Pons (tissue), 1 donor: ENCODE results near the gene PSEN2.
"Not testable (repeated sequence)": the region's sequence is repeated elsewhere in the genome, so short reads cannot be mapped to it uniquely, and the experiment has no call there.

Experiments
- DNase-seq: peaks from one replicate; pipeline ENCODE4 v3.0.0-alpha.2; 2016; ENCODE audit warnings: low spot score

Gene PSEN2

DNA sequence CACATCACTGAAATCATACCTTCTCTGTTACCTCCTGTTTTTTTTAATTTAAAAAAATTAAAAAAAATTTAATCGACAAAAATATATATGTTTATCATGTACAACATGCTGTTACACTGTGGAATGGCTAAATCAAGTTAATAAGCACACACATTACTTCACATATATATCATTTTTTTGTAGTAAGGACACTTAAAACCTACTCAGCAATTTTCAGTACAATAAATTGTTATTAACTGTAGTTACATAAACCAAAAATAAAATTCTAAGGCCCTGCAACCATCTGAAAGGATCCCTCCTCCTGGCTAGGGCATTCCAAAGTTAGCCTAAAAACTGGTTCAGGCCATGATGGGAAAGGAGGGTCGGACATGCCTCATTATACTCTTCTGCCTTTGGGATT, 46.1 kb downstream of the PSEN2 start:
- no peak for DNase-seq

DNA sequence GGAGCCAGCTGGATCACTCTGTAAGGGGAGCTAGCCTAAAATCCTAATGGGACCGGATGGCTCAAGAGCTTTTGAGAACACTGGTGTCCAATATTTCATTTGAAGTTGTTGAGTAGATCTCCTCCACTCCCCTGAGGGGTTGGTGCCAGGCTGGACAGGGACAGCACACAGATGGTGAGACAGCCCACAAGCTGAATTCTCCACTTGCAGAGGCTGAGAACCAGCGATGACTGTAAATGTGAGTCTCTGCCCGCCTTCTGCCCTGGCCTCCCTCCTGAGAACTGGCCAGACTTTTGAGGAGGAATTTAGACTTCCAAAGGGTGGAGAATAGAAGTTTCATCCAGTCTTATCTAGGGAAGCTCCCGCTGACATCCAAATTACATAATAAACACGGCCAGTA, 49.2 kb downstream of the PSEN2 start:
- DNase-seq: no peak

DNA sequence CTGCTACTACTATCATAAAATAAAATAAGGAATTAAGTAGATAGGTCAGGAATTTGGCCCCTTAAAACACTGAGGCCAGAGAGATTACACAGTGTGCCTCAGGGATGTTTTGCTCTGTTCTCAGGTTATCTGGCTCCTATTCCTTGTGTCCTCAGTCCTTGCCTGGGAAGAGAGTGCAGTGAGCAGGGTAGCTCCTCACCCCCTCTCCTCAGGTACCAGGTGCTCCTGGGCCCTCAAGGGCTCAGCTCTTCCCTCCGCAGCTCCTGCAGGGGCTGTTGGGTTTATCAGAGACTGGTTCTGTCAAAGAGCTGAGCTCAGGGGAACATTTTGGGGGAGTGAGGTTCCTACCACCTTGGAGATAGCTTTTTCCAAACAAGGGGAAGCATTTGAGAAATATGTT, 49.6 kb downstream of the PSEN2 start:
- DNase-seq: no peak

DNA sequence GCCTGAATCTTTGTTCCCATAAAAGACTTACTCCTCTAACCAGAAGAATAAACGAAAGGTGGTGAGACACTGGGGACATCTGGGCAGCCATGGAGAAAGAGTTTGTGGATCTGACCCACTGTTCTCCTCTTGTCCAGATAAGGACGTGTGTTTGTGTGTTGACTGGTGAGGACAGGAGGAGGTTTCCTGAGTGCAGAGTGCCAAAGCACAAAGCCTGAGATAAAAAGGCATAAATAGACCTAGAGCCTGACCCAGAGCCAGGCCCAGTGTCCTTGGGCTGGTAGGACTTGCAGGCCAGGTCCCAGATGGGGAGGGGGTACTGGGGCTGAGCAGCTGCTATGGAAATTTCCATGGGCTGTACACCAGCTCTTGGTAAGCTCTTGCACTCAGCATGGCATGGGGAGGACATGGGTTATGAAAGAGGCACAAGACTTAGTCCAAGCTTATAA, 50.1 kb downstream of the PSEN2 start:
- no peak for DNase-seq

DNA sequence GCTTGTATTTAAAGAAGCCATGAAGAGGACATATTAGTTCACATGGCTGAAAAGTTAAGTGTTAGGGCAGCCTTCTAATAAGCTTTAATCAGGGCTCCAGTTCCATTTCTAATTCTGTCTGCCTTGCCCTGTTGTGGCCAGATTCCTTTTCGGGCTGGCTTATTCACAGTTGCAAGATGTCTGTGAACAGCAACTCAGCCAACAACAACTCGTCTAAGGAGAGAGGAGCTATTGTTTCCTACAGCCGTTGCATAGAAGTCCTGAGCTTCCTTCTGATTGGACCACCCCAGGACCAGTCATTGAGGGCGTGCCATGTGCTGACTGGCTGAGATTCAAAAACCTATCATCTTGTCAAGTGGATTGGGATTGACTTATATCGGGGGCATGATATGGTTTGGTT, 51.1 kb downstream of the PSEN2 start:
- no peak for DNase-seq

DNA sequence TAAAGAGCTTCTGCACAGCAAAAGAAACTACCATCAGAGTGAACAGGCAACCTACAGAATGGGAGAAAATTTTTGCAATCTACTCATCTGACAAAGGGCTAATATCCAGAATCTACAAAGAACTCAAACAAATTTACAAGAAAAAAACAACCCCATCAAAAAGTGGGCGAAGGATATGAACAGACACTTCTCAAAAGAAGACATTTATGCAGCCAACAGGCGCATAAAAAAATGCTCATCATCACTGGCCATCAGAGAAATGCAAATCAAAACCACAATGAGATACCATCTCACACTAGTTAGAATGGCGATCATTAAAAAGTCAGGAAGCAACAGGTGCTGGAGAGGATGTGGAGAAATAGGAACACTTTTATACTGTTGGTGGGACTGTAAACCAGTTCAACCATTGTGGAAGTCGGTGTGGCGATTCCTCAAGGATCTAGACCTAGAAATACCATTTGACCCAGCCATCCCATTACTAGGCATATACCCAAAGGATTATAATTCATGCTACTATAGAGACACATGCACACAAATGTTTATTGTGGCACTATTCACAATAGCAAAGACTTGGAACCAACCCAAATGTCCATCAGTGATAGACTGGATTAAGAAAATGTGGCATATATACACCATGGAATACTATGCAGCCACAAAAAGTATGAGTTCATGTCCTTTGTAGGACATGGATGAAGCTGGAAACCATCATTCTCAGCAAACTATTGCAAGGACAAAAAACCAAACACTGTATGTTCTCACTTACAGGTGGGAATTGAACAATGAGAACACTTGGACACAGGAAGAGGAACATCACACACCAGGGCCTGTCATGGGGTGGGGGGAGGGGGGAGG, 59.1 kb downstream of the PSEN2 start:
- DNase-seq: not testable (repeated sequence)

DNA sequence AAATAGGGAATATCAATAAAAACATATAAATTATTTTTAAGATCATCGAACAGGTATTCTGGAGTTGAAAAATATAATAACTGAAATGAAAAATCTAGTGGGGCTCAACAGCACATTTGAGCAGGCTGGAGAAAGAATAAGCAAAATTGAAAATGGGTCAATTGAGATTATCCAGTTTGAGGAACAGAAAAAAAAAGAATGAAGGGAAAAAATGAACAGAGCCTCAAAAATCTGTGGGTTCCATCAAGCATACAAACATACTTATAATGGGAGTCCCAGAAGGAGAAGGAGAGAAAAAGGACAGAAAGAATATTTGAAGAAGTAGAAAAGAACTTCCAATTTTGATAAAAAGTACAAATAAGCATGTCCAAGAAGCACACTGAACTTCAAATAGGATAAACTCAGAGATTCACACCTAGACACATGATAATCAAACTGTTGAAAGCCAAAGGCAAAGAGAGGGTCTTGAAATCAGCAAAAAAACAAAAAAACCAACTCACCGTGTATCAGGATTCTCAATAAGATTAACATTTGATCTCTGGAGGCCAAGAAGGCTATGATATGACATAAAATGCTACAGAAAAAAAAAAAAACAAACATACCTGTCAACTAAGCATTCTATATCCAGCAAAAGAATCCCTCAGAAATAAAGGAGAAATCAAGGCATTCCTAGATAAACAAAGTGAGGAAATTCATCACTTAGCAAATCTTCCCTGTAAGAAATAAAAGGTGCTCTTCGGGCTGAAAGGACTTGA, 64.2 kb downstream of the PSEN2 start:
- no peak for DNase-seq

DNA sequence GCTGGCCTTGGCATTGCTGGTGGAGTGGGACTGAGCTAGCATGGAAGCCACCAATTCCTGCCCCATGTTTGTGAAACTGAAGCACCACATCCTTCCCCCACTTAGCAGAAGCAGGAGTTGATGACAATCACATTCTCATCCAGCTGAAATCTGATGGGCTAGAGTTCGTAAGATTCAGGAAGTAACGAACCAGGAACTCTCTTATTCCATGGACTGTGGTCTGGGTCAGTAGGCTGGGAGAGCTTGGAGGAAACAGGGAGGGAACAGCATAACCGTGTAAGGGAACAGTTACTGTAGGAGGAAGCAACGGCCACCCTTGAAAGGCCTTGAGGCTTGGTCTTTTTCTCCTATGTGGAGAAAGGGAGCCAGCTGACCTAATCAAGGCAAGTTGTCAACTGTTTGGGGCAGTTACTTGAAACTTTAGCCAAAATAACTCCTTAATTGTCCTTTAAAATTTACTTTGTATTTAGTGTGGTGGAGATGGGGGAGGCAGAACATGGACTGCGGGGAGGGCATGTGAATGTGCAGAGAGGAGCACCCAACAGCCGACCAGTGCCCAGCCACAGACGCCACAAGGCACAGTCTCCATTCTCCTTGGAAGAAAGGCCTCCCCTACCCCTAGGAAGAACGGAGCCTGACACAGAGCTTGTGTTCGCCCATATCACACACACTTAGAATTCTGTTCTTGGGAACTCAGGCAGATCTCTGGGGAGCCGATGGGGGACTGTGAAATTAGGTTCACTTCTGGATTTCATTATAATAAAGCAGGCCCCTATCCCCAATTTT, 67.7 kb downstream of the PSEN2 start:
- no peak for DNase-seq

DNA sequence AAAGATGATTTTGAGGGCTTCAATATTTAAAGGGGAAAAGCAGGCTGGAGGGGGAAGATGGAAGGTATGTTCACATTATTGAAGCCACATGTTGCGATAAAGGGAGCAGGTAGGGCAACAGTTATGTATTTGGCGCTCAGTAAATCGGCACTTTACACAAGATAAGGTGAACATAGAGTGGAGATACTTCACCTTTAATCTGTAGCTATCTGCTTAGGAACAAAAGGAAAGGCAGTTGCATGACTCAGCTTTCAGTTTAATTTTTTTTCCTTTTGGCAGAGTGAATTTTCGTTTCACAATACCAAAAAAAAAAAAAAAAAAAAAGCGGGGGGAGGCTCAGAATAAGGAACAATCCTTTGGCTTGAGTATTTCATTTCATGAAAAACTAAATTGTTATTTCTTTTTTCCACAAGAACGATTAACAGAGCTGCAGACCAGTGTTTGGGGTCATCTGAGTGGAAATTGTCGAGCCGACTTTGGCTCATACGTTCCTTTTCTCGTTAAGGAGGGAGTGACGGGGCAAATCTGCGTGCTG, 68.6 kb downstream of the PSEN2 start:
- DNase-seq: peak; percentile 55

DNA sequence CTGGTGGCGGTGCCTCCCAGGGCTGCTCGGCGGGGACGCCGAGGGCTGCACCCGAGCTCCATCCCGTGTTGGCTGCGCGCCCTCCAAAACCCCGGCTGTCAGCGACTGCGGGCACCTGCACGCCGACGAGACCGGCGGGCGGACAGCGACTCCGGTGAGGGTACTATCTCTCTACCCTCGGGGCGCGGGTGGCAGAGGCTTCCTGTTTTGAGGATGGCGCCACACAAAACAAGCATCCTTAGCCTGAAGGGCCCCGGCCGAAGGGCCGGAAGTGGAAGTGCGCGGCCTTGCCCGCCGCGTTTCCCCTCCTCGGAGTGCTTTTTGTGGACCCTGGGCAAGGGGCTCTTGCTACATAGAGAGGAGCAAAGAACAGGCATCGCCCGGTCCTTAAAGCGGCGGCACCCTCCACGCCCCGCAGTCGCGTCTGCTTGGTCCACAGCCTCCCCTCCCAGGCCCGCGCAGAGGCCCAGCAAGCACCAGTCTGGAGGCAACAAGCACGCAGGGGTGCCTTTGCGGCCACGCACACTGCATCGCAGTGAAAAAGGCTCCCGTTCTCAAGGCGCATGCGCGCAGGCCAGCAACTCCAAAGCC, 69.1 kb downstream of the PSEN2 start:
- DNase-seq: no peak

DNA sequence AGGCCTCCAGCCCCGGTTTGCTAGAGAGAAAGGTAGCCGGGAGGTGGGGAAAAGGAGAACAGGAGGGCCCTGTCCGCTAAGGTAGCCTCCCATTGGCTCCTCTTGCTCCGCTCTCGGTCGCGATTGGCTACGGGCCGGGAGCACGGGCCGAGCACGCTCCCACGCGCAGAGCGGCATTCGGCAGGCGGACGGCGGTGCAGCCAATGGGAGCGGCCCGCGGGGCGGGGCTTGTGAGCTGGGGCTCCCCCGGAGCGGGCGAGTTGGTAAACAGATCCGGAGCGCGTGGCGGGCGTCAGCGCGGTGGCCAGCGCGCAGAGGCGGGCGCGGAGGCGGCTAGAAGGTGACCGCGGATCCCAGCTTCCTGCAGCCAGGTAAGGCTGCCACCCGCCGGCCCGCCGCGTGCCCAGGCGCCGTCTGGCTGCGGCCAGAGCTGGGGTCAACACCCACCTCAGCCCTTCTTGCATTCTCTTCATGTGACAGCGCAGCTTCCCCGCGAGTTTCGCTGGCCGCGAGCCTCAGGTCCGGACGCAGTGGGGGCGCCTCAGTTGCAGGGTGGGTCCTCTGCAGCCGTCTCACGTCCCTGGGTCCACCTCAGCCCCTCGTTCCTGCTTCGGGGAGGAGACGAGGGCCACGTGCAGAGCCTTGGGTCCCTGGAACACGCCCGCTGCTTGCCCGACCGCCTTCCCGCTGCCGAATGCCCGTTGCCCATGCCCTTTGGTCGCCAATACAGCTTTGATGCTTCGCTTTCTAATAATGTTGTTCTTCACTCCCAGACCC, 69.8 kb downstream of the PSEN2 start, which contains the start of gene COQ8A:
TSS of gene COQ8A (plus strand) at position 266 of the 777 bp plus-strand sequence. CDS start 21,092 bp downstream, outside the sequence.
- peak; percentile 100 for DNase-seq

DNA sequence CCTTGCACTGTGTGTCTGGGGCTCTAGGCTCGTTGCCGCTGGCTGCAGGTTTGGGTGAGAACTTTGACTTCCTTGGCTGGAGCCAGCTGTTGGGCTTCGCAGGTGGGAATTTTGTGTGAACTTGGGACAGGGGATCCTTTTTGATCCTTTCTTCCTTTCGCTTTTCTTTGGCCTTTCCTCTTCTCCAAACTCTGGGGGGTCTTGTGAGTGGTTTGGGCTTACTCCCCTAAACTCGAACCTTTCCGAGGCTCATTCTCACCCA, 70.3 kb downstream of the PSEN2 start:
- DNase-seq: no peak

DNA sequence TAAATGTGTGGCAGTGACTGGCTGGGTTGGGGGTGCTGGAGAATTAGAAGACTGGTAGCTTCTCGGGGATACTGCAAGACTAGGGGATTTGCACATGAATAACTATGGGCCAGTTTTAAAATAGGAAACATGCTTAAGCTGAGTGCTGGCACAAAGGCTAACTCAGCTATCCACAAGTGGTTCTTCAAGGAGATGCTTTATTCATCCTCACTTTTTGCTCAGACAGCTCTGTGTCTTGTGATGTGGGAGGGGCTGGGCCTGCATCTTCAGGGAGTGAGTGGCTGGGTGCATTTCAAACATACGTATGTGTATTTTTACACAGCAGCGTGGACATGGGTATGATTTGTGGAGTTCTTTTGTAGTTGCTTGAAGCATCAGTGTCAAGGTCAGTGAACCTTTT, 72.0 kb downstream of the PSEN2 start:
- DNase-seq: no peak

DNA sequence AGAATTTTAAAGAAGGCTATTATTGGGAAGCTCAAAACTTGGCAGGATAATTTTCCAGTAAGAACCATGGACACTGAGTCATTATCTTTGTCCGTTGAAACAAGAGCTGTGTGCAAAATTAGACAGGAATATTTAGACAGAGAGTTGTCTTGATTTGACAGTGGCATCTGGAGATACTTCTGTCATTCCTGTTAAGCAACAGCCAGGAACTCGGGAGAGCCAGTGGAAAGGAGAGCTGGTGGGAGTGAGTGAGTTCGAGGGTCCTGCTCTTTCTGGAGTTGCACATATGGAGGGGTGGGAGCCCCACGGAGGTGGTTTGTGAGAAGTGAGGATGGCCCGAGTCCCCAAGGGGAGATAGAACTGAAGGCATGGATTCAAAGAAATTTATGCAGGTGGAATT, 72.7 kb downstream of the PSEN2 start:
- DNase-seq: peak; percentile 26

DNA sequence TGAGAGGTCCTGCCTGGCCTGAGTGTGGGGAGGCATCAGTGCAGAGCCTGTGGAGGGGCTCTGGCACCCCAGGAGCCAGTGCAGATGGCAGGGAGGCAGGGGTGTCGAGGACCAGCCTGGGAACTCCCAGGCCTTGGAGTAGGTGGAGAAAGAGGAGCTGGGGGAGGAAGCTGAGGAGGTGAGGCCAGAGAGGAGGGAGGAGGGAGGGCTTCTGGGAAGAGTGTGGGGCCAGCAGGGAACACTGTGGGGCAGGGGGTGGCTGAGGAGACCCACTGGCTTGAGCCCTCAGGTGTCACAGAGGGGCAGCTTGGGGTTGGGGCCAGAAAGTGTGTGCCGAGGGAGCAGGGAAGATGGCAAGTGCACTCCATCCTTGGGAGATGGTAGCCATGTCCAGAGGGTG, 73.5 kb downstream of the PSEN2 start:
- DNase-seq: no peak

DNA sequence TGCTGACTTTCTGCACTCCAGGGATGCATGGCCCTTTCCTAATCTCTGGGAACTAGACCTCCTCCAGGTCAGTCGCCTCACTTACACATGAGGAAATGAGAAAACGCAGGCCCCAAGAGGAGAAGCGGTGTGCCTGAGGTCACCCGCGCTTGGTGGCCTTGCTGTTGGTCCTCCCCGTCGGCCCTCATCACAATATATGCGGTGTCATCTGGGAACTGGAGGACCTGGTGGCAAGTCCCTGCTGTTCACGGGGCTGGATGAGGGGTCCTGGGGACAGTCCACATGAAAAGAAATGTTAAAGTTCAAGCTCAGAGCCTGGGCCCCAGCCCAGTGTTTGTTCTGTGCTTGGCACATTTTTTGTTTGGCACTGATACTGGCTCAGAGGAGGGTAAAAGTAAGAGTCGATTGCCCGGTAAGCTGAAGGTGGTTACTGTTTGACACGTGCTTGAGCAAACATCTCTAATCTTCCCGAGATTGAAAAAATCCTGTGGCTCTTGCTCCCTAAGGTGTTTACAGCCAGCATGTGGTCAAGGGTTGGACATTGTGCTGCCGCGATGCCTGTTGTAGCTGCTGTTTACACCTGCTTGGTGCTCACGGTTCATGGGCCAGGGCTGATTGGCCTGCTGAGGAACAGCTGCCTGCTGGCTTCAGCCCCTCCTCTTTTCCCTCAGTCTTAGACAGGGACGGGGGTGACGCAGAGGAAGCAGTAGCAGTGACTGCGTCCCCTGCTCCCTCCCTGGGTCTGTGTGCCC, 74.9 kb downstream of the PSEN2 start:
- DNase-seq: no peak
